ENCODE measurements around the gene GPC6.

Gene GPC6

DNA sequence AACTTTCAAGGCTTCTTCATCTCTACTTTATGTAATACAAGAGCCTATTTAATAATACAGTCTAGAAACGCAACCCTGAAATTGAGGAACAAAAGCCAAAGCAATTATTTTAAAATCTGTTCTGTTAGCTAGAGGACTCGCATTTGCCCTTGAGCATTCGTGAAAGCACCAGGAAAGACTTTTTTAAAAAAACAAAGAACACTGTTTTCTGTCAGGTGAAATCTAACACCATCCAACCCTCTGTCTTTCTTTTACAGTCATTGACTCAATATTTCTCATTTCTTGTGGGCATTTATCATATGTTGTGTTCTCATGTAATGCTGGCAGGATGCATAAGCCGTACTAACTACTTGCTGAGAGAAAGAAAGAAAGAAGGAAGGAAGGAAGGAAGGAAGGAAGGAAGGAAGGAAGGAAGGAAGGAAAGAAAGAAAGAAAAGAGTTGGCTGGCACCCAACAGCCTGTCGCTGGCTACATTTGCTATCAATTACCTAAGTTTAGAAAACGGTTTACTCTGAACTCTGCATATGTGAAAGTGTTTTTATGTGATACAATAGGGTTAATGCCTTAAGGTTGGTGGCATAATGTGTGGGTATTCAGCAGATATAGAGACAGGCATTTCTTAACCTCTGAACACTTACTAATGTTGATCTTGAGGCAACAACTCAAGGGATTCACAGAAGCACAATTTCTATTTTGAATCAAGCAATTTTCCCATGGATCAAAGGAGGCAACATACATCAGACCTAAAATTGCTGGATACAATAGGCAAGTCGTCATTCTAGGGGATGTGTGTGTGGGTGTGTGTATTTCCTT is 807.4 kb downstream of the GPC6 start:
- DNase-seq (ENCODE audit: low read depth in 2 of 2), result no peak

DNA sequence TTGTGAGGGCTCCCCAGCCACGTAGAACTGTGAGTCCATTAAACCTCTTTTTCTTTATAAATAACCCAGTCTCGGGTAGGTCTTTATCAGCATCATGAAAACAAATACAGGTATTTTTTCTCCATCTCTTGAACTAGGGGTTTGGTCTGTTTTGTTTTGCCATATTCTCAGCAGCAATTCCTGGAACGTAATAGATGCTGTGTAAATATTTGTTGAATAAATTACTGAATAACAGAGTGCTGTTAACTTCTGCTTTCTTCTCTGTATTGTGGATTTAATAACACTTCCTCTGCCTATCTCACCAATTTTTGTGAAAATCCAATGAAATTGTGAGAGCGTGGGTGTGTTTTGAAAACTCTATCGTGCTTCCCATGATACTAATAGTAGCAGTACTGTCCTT is 823.4 kb downstream of the GPC6 start:
- DNase-seq (ENCODE audit: low read depth in 2 of 2), result no peak

DNA sequence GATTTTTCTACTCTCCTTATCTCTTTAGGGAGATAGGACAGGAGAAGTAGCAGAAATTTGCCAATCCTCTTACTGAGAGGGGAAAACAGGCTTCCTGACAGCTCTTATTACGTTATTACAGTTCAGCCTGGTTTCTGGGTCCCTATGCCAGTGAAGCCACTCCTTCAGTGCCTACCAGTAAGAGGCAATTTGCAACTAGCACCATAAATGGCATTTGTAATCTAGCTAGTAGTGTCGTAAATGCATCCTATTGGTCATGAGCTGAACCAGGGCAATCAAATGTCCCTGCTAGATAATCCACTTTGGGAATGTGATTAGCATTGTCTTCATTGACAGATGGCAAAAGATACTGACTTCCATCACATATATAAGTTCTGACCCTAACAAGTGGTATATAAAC is 824.1 kb downstream of the GPC6 start:
- DNase-seq (ENCODE audit: low read depth in 2 of 2), result no peak

DNA sequence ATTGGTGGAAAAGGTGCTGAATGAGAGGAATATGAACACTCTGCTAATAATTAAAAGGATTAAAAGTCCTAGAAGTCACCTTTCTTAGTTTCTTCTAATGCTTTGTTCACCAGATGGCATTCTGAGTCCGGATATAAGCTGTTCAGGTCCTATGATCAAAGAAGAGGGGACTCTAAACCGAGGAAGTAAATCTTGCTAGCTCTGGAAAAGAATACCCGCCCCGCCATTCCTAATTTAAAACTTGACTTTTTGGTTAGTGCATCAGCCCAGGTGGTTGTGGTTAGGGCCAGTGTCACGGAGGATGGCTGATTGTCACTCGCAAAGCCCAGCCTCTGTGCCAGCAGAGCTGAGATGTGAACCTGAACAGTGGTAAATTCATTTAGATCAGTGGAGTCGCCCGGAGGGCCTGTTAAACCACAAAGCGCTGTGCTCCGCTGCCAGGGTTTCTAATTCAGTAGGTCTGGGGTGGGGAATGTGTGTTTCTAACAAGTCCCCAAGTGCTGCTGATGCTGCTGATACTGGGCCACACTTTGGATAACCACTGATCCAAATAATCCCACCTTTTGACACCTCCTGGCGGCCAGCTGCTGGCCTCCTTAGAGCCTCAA is 827.5 kb downstream of the GPC6 start:
- DNase-seq (ENCODE audit: low read depth in 2 of 2), result no peak

DNA sequence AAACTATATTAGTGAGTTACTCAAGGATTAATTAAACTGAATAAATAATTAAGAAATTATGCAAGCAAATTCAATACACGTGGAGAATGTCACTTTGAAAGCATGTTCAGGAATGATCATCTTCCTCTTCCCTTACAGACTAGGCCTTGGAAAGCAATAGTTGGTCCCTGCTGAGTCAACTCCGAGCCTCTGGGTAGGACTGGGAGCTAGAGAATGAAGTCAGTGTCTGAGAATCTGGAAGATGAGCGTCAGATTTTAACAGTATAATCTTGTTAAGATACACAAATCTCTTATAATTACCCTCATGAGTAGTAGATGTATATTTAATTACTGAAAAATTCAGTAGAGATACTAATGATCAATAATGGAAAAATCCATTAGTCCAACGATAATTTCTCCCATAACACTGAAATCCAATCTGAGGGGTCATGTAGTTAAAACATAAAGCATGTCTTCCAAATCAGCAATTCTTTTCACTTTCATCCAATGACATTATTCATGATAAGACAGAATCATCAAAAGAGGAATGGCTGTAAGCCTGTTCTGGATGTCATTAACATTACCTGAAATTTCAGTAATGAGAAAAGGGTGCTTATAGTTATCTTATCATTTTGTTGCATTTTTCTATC is 829.9 kb downstream of the GPC6 start:
- no peak for DNase-seq (ENCODE audit: low read depth in 2 of 2)

DNA sequence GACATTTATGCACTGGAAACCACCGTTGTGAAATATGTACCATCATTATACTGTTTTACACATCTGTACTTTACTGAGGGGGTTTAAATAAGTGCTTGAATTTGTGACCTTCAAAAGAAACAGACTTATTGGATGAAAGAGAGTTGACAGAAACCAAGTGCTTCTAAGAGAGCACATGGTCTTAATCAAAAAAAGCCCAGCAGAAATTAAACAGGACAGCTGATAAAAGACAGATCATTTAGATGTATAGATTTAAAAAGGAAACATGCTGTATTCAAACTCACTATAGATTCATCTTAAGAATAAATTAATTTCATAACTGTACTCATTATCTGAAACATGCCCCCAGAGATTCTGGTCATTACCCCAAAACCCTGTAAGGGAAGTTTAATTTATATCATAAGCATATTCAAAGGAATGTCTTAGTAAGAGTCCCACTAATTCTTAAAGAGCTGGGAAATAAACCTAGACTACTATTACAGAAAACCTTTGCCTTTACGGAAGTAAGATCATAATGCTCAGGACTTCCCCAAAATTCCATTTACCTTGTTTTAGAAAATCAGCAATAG is 831.1 kb downstream of the GPC6 start:
- DNase-seq (ENCODE audit: low read depth in 2 of 2), result no peak

DNA sequence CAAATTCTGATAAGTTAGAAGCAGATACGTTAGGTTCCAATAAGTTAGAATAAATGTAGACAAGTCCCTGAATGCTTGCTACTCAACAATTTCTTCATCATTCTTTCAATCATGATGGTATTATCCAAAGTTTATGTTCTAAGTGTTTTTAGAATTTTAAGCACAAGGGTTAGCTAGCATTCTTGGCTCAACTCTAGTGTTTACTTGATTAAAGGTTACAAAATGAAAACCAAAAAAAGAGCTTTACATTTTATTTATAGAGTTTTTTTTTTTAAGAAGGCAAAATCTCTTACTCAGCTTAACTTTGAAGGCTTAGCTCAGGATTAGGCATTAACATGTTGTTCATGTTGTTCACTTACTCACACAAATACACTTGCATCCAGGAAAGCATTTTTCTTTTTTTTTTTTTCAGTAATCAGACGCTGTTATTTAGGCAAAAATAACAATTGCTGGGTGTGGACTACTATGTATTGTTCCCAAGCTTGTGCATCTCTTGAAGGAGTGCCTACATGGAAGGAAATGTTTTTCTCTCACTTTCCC is 832.3 kb downstream of the GPC6 start:
- DNase-seq (ENCODE audit: low read depth in 2 of 2), result no peak

DNA sequence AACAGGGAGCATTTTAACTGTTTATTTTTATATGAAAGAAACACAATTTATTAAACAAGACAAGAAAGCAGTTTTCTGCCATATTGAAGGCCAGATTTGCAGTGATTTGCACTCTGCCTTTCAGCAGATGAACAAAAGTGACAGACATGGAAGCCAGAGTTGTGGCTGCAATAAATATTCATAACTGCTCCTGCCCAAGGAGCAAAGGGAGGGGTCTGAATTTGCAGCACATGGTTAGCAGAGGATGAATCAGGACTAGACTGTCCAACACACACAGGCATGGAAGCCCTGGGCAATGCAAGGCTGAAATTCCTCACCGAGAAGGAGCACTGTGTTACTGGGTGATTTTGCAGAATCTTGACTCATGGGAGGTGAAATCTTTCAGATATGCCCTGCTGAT is 834.7 kb downstream of the GPC6 start:
- no peak for DNase-seq (ENCODE audit: low read depth in 2 of 2)

DNA sequence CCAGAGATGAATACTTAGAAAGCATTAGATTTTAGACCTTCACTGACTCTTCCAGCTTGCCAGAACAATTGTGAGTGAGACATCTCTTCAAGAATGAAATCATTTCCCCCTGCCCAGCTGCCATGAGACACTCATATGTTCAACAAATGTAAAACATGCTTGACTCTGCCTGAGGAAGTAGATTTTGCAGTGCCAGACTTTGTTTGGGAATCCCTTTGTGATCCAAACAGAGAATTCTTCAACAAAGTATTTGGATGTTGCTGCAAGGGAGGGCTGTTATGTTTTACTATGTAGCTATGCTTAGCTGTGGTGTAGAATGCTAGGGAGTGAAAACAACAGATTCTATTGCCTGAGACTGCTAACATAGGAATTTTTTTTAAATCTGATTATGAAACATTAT is 836.5 kb downstream of the GPC6 start:
- no peak for DNase-seq (ENCODE audit: low read depth in 2 of 2)

DNA sequence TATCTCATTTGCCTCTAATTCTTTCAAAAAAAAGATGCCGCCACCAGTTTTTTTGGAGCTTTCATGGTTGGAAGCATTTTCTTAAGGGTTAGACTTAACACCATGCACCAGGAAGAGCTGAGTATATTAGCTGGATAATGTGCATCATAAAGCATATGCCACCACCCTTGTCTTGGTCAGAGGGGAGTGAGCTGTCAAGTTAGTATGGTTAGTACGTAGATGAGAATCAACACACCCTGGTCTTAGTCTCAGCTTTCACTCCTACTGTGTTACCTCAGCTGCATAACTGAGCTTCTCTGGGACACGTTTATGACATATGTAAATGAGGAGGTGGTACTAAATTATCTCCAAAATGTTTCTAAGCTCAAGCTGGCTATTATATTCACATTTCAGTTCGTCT is 837.2 kb downstream of the GPC6 start:
- no peak for DNase-seq (ENCODE audit: low read depth in 2 of 2)

DNA sequence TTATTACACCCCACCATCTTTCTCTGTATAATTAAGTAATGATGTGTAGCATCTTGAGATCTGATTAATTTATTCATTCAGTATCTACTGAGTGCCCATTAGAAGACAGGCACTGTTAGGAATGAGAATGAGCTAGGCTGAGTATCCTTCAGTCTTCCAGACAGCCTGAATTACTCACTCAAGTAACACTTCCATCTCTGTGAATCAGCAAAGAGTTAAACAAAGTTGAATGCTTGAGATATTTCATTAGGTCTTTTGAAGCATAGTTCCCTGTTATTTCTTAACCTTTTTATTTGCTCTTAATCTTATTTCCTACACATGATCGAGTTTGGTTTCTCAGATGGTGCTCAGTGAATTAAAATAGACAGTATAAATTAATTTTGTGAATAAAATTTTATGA is 839.1 kb downstream of the GPC6 start:
- no peak for DNase-seq (ENCODE audit: low read depth in 2 of 2)

DNA sequence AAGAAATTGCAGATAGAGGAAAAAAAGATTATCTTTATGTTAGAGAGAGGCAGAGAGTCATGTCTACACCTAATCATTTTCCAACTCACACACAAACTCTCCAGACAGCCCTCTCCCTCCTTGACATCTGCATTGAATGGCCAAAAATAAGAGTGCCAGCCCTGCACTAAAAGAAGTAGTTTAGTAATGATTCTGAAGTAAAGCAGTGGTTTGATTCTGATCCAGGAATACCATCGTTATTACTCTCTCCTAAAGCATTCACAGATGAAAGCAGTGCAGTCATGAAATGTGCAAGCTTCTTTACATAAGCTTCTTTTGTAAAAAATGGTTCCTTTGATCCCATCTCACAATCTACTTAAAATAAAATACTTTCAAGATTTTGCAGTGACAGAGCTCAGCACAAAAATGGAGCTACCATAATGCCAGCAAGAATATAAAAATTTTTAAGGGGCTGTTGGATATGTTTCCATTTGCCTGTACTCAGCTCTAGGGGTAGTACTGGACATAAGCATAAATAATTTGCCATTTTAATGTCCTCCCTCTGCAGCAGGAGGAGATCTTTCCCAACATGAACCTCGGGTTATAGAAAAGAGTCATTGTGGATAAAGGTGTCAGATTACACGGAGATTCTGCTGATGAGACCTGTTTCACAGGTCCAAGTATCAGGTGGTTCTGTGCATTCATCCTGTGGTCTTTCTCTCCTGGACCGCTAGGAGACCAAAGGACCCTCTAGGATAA is 846.6 kb downstream of the GPC6 start:
- DNase-seq (ENCODE audit: low read depth in 2 of 2), result no peak

DNA sequence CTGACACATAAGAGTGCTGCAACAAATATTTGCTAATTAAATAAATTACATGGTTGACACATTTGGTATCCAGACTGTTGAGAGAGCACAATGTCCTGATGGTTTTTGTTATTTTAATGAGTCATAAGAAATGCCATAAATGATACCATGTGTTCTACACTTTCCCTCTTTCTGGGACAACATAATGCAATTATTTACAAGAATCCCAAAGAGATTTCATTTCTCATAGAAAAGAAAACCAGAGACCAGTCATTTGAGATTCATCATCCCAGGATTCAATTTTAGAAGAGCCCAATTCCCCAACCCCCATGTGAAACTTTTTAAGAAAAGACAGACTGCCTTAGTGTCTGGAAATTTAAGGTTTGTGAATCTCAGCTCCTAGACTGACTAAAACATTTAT is 853.3 kb downstream of the GPC6 start:
- DNase-seq (ENCODE audit: low read depth in 2 of 2), result no peak

DNA sequence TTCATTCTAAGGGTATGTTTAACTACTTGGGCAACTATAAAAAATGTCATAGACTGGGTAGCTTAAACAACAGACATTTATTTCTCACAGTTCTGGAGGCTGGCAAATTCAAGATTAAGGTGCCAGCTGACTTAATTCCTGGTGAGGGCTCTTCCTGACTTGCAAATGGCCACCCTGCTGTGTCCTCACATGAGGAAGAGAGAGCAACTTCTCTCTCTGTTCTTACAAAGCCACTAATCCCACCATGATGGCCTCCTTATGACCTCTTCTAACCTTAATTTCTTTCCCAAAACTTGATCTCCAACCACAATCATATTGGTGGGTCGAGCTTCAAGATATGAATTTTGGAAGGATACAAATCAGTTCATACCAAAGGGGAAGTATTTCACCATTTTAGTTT is 853.9 kb downstream of the GPC6 start:
- no peak for DNase-seq (ENCODE audit: low read depth in 2 of 2)

DNA sequence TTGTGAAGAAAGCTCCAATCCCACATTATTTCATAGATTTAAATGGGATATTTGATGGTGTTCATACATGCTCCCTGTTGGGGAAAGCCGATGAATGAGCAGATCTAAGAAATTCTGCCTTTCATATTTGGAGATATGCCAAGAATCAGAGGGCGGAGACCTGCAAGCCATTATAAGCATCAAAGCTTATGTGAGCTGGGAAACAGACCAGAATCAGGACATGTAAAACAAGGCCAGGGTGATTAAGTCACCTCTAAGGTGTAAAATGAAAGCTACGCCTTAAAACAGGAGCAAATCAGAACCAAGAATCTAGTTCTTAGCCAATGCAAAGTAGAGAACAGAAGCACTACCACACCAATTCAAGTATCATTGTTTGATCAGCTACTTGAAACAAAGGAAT is 860.5 kb downstream of the GPC6 start:
- DNase-seq (ENCODE audit: low read depth in 2 of 2), result no peak

DNA sequence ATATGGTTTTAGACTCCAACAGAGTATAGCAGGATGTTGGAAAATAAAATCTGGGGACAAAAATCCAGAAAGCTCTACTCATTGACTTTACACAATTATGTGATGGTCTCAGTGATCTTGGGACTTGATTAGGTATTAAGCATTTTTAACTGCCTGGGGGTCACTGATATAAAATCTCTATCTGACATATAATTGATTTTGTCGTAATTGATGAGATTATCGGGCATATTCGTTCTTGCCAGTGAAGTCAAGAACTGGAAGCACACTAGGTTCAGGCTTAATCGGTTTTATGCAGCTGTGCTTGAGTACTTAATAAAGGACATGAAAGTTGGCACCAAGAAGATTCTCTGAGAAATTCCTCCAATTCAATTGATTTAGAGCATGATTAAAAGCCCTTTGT is 862.1 kb downstream of the GPC6 start:
- DNase-seq (ENCODE audit: low read depth in 2 of 2), result no peak

DNA sequence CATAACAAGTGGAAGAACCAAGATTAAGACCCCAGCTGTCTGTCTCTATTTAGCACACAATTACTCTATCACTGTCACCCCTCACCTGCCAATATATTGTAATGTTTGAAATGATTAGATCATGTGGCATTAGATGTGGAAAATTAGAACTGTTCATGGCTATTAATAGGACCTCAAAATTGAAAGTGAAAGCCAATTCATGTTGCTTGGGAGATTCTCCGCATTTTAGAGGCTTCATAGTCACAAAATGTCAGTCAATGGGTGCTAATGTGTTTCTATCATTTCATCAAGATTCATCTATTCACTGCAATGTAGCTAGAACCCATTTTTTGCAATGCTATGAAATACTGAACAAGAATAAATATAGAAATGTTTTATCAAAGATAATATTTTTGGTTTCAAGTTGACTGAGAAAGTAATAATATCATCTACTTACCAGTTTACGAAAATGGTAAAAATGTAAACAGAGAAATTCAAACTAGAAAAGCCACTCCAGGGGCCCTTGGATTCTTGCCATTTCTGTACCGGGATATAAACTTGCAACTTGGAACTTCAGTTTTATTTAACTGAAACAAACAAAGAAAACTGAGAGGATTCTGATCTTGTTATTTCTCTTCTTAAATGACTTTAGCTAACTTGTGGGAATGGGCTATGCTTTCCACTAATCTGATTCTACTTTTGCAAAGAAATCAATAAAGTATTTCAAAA is 864.3 kb downstream of the GPC6 start:
- no peak for DNase-seq (ENCODE audit: low read depth in 2 of 2)

DNA sequence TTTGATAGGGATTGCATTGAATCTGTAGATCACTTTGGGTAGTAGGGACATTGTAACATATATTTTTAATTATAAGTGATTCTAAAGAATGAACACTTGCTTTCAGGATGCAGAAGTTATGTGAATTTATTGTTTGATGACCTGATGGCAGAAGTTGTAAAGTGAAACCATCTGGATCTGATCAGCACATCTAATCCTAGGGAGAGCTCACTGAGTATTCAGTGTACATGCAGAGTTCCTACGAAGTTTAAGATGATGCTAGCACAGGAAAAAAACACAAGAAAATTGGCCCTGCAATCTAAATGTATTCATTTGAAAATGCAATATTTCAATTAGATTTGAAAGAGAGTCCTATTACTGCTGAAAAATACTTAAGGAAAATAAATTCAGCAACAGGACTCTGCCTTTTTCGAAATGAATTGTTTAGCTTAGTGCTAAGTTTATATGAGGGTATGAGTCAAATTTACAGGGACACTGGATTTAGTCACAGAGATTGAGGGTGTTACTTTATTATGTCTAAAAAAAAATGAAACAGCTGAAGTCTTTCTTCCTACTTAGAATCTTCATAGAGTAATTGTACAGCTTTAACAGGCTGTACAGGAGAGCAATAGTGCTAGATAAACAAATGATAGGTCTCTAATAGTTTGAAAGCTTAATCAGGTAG is 867.2 kb downstream of the GPC6 start:
- DNase-seq (ENCODE audit: low read depth in 2 of 2), result no peak

DNA sequence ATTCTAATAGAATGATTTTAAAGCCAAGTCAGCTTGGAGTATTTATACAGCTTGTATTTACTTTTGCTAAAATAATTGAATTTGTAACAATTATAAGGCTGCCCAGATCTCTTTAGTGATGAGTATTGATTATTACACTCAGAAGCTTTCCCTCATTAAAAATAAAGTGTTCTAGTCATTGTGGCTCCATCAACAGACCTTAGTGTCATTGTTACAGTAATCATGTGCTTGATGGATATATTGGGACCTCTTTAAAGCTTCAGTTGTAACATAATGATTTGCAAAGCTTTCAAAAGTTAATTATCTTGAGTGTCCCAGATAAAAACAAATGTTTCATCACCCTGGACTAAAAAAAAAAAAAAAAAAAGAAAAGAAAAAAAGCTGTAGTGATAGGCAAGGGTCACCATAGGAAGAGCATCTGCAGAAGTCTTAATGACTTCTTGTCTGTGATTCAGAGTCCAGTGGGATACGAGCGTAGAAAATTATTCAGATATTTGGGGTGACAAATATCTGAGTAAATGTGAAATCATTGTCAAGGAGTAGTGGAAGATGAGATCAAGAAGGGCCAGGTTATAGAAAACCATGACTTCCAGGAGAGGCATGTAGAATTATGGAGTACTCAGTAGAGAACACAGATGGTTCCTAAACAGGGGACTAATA is 883.2 kb downstream of the GPC6 start:
- DNase-seq (ENCODE audit: low read depth in 2 of 2), result no peak

DNA sequence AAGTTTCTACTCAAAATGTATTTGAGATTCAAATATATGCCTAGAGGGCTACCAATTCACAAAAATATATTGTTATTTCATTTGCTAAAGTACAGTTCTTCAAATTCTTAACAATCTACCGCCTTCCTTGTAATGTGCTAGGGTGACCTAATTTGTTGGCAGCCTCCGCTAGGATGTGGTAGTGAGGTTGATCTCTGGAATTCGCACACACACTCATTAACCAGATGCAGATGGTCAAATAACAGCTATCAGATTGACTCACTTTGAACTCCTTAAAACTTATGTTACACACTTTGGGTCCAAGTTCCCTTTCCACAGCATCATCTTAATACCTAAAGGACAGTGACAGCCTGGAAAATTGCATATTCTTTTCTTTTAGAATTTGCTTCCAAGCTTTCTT is 885.6 kb downstream of the GPC6 start:
- no peak for DNase-seq (ENCODE audit: low read depth in 2 of 2)

Measured in activated CD8-positive, alpha-beta memory T cell treated with anti-CD3 and anti-CD28 coated beads for 4 hours (primary cell).